ENCODE results near the gene ZFAND6.

ZFAND6 gene

GRCh38 chr15:80186066-80186465, 126.6 kb downstream of the ZFAND6 start:
- no peak for TF ChIP-seq CTCF (IDR thresholded peaks at IDR 0.05; ENCODE audit: unreplicated experiment in 3 of 3)
- no peak overlapping the region for H3K4me3 Mint-ChIP-seq
- peaks cover 59% of the 10 kb centered on the region for H3K4me1 Mint-ChIP-seq
- no peaks in the 10 kb centered on the region for H3K27me3 Mint-ChIP-seq (ENCODE audit: low read depth)
- H3K36me3 Mint-ChIP-seq (ENCODE audit: low read depth), result peaks cover 66% of the 10 kb centered on the region
- H3K27ac Mint-ChIP-seq, result no peak overlapping the region
- no peaks in the 10 kb centered on the region for H3K9me3 Mint-ChIP-seq

GRCh38 chr15:80186597-80186996, 127.1 kb downstream of the ZFAND6 start:
- no peaks in the 10 kb centered on the region for H3K9me3 Mint-ChIP-seq
- peaks cover 59% of the 10 kb centered on the region for H3K4me1 Mint-ChIP-seq
- TF ChIP-seq CTCF (IDR thresholded peaks at IDR 0.05; ENCODE audit: unreplicated experiment in 3 of 3), result no peak
- H3K27me3 Mint-ChIP-seq (ENCODE audit: low read depth), result no peaks in the 10 kb centered on the region
- H3K4me3 Mint-ChIP-seq, result no peak overlapping the region
- no peak overlapping the region for H3K27ac Mint-ChIP-seq
- peaks cover 63% of the 10 kb centered on the region for H3K36me3 Mint-ChIP-seq (ENCODE audit: low read depth)

All from nephron (organoid).